GM19438 (cell line): ENCODE results near the gene ARVCF.
A peak's percentile ranks its signal among the peaks of the same experiment; 100 is the strongest.

Experiments
- ATAC-seq: cut with Tn5 transposase; IDR thresholded peaks from one replicate; pipeline ENCODE4 v1.9.1; 2021; ENCODE audit warnings: low read depth; ENCODE audit not compliant: unreplicated experiment

Gene ARVCF

DNA sequence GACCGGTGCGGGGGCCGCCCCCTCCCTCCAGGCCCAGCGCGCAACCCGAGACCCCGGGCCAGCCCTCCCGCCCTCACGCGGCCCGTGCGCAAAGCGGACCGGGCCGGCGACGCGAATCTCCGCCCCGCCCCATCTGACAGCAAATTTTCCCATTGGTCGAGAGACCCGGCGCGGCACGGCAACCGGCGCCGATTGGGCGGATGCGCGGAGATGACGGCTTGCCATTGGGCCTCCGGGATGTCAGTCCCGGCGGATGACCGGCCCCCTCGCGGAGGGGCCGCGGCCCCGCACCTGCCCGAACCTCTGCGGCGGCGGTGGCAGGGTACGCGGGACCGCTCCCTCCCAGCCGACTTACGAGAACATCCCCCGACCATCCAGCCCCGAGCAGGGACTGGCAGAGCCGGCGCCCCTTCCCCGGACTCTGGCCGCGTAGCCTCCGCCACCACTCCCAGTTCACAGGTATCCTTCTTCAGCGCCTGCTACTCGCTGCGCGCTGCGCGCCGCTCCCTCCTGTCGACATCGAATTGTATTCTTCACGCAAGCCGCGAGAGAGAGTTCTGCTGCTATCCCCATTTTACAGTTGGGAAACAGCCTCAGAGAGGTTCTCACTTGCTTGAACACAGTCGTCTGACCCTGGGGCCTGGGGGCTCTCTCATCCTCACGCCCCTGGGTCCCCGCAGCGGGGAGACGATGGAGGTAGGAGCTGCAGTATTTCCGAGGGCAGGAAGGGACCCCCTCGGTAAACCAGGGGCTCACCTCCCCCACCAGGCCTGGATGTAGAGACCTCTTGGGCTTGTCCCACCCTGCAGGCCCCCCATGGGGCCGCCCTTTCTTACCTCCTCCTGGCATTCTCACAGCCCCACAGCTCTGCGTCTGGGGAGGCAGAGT lies at the start of gene ARVCF:
Gene ARVCF (minus strand): TSS at position 90 of the 888 bp plus-strand sequence. CDS start 26,029 bp downstream, outside the sequence.
- ATAC-seq = peak; percentile 52

DNA sequence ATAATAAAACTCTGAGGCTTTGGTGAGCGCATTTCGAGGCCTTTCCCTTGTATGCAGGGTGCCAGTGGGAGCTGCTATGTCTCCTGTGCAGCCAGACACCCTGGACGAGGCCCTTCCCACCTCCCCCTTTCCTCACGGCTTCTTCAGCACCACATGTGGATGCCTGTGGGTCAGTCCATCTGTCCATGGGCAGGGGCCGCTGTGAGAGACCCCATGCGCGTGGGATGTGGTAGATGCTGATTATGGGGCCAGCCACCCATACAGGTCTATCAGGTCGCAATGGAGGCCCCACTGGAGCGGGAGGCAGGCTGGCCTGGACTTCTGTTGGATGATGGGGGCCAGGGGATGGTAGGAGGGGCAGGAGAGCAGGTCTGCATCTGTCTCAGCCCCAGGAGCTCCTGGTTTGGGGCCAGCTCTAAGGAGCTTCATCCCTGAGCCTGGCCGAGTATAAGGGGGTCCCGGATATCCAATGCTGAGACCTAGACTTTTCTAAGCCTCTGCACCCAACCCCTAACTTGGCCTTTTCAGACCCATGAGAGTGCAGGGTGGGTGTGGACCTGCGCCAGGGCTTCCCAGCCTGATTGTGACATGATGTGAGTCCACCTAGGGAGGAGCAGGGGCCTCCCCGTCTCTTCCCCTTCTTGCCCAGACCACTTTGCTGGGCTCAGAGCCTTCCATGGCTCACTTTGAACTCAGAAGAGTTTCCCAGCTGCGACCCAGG lies 49.4 kb upstream of the ARVCF start:
- ATAC-seq = no peak

GRCh38 chr22:20064545-20065262 lies 48.1 kb upstream of the ARVCF start:
- ATAC-seq = no peak

- ATAC-seq = no peak
Measured at GRCh38 chr22:20064140-20064480, 47.5 kb upstream of the ARVCF start.

- ATAC-seq = no peak
Measured at GRCh38 chr22:20063271-20064139, 46.9 kb upstream of the ARVCF start.

DNA sequence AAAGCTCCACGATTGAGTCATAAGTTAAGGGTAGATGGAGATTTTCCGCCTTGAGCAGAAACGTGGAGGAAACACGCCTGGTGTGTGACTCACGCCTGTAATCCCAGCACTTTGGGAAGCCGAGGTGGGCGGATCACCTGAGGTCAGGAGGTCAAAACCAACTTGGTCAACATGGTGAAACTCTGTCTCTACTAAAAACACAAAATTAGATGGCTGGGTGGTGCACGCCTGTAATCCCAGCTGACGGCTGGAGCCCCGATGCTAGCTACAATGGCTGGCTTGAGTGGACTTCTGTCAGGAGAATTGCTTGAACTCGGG lies 46.1 kb upstream of the ARVCF start:
- no peak for ATAC-seq

DNA sequence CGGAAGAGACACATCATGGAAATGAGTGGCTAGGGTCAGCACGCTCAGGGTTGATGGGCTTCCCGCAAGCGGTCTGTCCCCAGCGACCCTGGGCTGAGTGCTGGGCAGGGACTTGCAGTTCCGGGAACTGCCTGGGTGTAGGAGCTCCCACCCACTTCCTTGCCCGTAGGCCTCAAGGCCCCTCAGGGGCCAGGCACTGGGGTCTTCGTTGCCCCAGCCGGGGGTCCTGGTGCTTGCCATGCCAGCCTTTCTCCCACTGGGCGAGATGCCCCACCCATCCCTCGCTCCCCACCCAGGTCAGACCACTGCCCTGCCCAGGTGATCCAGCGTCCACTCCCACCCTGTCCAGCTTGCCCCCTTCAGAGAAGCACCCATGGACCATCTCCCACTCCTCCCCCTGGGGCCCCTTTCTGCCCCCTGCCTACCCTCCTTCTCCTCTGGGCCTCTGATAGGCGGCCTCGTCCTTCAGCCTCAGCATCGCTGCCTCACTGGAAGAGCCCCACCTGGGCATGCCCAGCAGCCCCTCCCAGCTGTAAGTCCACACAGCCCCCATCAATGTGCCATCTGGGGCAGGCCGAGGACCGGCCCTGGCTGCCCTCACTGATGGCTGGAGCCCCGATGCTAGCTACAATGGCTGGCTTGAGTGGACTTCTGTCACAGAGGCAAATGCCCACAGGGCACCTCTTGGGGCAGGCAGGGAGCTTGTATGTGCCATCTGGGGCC lies 45.6 kb upstream of the ARVCF start:
- no peak for ATAC-seq

DNA sequence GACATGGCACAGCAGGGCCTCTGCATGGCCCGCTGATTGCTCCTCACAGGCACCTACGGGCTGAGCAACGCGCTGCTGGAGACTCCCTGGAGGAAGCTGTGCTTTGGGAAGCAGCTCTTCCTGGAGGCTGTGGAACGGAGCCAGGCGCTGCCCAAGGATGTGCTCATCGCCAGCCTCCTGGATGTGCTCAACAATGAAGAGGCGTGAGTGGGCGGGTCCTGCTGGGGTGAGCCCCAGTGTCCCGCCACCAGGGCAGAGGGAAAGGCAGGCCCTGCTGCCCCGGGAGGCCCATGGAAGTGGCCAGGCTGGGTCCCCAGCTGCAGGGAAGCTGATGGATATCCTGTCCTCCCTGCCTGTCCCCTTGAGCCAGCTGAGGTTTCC lies 44.8 kb upstream of the ARVCF start:
- no peak for ATAC-seq

GRCh38 chr22:20060700-20061480 lies 44.3 kb upstream of the ARVCF start:
- ATAC-seq = no peak

DNA sequence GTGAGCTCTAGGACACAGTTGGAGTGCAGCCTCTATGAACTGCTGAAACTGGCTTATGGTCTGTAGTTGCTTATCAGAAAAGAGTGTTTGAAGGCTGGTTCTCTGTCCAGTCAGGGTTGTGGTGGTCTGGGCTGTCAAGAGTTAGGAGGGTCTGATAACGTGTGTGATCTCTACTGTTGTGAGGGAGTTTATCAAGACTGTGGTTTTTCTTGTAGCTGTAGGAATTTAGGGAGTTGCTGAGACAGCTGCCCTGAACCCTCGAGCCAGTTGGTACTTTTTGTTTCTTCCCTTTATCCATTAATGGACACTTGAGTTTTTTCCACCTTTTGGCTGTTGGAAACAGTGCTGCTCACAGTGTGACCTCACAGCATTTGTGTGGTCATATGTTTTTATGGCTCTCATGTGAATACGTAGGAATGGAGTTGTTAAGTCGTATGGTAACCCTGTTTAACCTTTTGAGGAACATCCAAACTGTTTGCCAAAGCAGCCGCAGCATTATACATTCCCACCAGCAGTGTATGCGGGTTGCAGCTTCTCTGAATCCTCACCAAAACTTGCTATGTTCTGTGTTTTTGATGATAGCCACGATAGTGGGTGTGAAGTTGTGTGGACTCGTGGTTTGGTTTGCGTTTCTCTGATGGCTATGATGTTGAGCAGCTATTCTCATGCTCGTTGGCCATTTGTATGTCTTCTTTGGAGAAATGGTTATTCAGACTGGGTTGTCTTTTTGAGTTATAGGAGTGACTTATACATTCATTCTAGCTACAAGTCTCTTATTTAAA lies 42.6 kb upstream of the ARVCF start:
- no peak for ATAC-seq

GRCh38 chr22:20057596-20058268 lies 41.1 kb upstream of the ARVCF start:
- ATAC-seq = no peak

- ATAC-seq = no peak
Measured at GRCh38 chr22:20056696-20057386, 40.2 kb upstream of the ARVCF start.

DNA sequence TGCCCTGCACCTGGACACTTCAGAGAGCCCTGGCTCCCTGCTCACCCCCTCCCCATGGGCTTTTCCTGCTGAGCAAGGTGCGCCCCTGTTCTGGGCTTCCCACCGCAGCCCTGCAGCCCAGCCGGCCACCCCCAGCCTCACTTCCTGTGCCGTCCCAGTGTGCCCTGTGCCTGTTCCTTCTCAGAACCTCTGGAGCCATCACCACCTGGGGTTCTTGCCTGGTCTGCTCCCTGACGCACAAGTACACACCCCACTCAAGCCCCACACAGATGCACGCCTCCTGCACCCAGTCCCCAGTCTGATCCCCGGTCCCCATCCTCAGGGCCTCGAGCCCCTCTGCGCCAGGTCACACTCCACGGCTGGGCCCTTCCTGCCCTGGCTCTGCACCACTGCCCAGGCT lies 39.5 kb upstream of the ARVCF start:
- ATAC-seq = no peak

GRCh38 chr22:20055654-20056053 lies 39.0 kb upstream of the ARVCF start:
- ATAC-seq = no peak

- no peak for ATAC-seq
Measured at GRCh38 chr22:20055144-20055543, 38.5 kb upstream of the ARVCF start.

DNA sequence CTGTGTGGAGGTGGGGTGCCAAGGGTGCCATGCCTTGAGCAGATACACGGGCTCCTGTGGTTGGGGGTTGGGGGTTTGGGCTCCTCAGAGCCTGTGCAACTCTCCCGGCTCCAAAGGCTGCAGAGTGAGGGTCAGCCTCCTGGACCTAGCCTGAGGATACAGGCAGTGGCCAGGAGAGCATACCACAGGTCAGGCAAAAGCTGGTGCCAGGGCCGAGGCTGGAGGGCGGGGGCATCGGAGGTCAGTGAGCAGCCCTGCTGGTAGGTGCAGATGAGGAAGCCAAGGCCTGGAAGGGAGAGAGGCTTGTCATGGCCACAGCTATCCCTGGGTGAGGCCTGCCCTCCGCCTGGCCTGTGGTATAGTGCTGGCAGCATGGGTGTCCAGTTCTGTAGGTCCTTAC lies 37.9 kb upstream of the ARVCF start:
- no peak for ATAC-seq

- no peak for ATAC-seq
Measured at GRCh38 chr22:20054034-20054427, 37.4 kb upstream of the ARVCF start.
